ENCODE measurements around the gene TUBB2B. TPM values are rescaled to one million over a fixed set of nuclear protein-coding genes. Genes with fewer than 3 reads are reported as not detected.

Gene TUBB2B
- total and polyA plus RNA-seq, 2 experiments from 2014 or later = 355 to 794 TPM

DNA sequence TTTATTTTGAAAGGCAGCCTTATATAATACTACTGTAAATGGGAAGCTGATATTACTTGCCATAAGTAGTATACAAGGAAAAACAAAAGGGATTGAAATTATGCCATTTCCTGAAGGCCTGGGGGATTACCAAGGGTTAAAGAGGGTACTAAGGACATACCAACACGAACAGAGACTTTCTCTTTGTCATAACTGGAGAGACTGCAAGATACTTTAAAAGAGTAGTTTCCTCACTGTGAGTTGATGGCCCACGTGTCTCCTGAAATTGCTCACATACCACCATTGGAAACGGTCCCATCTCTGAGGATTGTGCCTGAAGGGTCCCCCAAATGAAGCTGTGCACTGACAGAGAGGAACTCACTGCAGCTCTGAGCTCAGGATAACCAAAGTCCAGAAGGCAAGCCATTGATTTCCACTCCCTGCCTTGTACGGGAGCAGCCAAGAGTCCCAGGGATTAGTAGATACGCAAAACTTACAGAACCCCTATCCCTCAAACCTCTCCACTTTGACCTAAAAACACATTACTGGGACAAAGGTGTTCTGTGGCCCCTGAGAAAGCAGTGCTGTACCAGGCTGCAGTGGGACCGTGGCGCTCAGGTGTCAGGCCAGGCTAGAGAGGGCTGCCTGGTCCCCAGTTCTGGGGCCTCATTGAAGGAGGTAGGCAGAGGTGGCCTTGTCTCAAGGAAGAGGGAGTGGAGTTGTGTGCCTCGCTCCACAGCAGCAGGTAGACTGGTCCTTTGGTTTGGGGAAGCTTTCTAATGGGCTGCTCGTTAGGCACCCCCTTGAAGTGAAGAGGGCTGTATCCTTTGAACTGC, 46.5 kb upstream of the TUBB2B start:
- DNase-seq (ENCODE audit: low spot score) (no peak), ATAC-seq (no peak)
- H2AFZ ChIP-seq = no peak overlapping the region
- H3K9me3 Mint-ChIP-seq = no peaks in the 10 kb centered on the region; the same call in 2 of the 3 replicates
- peaks cover 19% of the 10 kb centered on the region for H3K27me3 Mint-ChIP-seq (ENCODE audit: insufficient read depth, low read depth, poor library complexity)
- TF ChIP-seq CREB1 (CRISPR knock-in tag; IDR thresholded peaks at IDR 0.05; ENCODE audit: low read depth) = no peak
- TF ChIP-seq CTCF (conservative IDR thresholded peaks at IDR 0.05; ENCODE audit: low read depth in 2 of 2) = no peak
- TF ChIP-seq, protein P1, sequence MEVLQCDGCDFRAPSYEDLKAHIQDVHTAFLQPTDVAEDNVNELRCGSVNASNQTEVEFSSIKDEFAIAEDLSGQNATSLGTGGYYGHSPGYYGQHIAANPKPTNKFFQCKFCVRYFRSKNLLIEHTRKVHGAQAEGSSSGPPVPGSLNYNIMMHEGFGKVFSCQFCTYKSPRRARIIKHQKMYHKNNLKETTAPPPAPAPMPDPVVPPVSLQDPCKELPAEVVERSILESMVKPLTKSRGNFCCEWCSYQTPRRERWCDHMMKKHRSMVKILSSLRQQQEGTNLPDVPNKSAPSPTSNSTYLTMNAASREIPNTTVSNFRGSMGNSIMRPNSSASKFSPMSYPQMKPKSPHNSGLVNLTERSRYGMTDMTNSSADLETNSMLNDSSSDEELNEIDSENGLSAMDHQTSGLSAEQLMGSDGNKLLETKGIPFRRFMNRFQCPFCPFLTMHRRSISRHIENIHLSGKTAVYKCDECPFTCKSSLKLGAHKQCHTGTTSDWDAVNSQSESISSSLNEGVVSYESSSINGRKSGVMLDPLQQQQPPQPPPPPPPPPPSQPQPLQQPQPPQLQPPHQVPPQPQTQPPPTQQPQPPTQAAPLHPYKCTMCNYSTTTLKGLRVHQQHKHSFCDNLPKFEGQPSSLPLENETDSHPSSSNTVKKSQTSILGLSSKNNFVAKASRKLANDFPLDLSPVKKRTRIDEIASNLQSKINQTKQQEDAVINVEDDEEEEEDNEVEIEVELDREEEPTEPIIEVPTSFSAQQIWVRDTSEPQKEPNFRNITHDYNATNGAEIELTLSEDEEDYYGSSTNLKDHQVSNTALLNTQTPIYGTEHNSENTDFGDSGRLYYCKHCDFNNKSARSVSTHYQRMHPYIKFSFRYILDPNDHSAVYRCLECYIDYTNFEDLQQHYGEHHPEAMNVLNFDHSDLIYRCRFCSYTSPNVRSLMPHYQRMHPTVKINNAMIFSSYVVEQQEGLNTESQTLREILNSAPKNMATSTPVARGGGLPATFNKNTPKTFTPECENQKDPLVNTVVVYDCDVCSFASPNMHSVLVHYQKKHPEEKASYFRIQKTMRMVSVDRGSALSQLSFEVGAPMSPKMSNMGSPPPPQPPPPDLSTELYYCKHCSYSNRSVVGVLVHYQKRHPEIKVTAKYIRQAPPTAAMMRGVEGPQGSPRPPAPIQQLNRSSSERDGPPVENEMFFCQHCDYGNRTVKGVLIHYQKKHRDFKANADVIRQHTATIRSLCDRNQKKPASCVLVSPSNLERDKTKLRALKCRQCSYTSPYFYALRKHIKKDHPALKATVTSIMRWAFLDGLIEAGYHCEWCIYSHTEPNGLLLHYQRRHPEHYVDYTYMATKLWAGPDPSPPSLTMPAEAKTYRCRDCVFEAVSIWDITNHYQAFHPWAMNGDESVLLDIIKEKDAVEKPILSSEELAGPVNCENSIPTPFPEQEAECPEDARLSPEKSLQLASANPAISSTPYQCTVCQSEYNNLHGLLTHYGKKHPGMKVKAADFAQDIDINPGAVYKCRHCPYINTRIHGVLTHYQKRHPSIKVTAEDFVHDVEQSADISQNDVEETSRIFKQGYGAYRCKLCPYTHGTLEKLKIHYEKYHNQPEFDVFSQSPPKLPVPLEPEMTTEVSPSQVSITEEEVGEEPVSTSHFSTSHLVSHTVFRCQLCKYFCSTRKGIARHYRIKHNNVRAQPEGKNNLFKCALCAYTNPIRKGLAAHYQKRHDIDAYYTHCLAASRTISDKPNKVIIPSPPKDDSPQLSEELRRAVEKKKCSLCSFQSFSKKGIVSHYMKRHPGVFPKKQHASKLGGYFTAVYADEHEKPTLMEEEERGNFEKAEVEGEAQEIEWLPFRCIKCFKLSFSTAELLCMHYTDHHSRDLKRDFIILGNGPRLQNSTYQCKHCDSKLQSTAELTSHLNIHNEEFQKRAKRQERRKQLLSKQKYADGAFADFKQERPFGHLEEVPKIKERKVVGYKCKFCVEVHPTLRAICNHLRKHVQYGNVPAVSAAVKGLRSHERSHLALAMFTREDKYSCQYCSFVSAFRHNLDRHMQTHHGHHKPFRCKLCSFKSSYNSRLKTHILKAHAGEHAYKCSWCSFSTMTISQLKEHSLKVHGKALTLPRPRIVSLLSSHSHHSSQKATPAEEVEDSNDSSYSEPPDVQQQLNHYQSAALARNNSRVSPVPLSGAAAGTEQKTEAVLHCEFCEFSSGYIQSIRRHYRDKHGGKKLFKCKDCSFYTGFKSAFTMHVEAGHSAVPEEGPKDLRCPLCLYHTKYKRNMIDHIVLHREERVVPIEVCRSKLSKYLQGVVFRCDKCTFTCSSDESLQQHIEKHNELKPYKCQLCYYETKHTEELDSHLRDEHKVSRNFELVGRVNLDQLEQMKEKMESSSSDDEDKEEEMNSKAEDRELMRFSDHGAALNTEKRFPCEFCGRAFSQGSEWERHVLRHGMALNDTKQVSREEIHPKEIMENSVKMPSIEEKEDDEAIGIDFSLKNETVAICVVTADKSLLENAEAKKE (CRISPR knock-in tag; IDR thresholded peaks at IDR 0.05) = no peak
- TF ChIP-seq JUNB (IDR thresholded peaks at IDR 0.05; ENCODE audit: unreplicated experiment) = no peak
- TF ChIP-seq REST (IDR thresholded peaks at IDR 0.05; ENCODE audit: unreplicated experiment) = no peak
- no peak for TF ChIP-seq EZH2phosphoT487 (IDR thresholded peaks at IDR 0.05; ENCODE audit: unreplicated experiment)
- TF ChIP-seq EZH2 (IDR thresholded peaks at IDR 0.05; ENCODE audit: low read depth, unreplicated experiment) = no peak
- no peak for TF ChIP-seq NANOG (IDR thresholded peaks at IDR 0.05; ENCODE audit: borderline replicate concordance)
- TF ChIP-seq ZNF331 (CRISPR knock-in tag; IDR thresholded peaks at IDR 0.05; ENCODE audit: low read depth) = no peak
- TF ChIP-seq ZNF114 (CRISPR knock-in tag; IDR thresholded peaks at IDR 0.05) = no peak
- no peak for TF ChIP-seq STAT1 (IDR thresholded peaks at IDR 0.05; ENCODE audit: unreplicated experiment)
- TF ChIP-seq POLR2AphosphoS5 (IDR thresholded peaks at IDR 0.05; ENCODE audit: low read depth) = no peak
- TF ChIP-seq ETS1 (IDR thresholded peaks at IDR 0.05) = no peak
- no peaks in the 10 kb centered on the region for H3K27me3 ChIP-seq (ENCODE audit: insufficient read depth)
- H3K27ac ChIP-seq (ENCODE audit: low read depth) = no peak overlapping the region
- H3K9me2 ChIP-seq (ENCODE audit: insufficient read depth) = no peaks in the 10 kb centered on the region
- H4K20me1 ChIP-seq (replicated peaks; ENCODE audit: insufficient read depth) = peaks cover 12% of the 10 kb centered on the region
- no peak overlapping the region for H3K4me2 ChIP-seq
- H3K36me3 ChIP-seq (ENCODE audit: insufficient read depth) = peaks cover 16% of the 10 kb centered on the region
- H3K36me3 Mint-ChIP-seq (ENCODE audit: low read depth) = peaks cover 59% of the 10 kb centered on the region
- H3K4me3 ChIP-seq = no peak overlapping the region
- no peak overlapping the region for H3K27ac Mint-ChIP-seq
- peaks cover 17% of the 10 kb centered on the region; the same call in 1 of the 2 replicates for H3F3A ChIP-seq (replicated peaks; ENCODE audit: low read depth)
- H3K4me1 Mint-ChIP-seq = peaks cover 13% of the 10 kb centered on the region
- H3K79me2 ChIP-seq (replicated peaks; ENCODE audit: insufficient read depth) = peaks cover 4% of the 10 kb centered on the region; the same call in 1 of the 2 replicates
- H3K4me3 Mint-ChIP-seq = no peak overlapping the region
- H3K4me1 ChIP-seq (ENCODE audit: insufficient read depth) = no peaks in the 10 kb centered on the region
